Activated CD4-positive, alpha-beta T cell treated with anti-CD3 and anti-CD28 coated beads, Interleukin-2, amount 10 ng/mL, durations not matched to agents 24 days and 14 days (primary cell): ENCODE results near the gene KRT10. TPM values are rescaled to one million over a fixed set of nuclear protein-coding genes. Genes with fewer than 3 reads are reported as not detected.
A peak's percentile ranks its signal among the peaks of the same experiment; 100 is the strongest.

Experiments
- DNase-seq: peaks from one replicate; pipeline ENCODE4 v3.0.0; 2022
- H3K27ac Mint-ChIP-seq: one replicate; pipeline ENCODE4 v1.8.0; 2022; ENCODE audit warnings: mild to moderate bottlenecking, mixed read lengths
- H3K27me3 Mint-ChIP-seq: one replicate; pipeline ENCODE4 v1.8.0; 2022; ENCODE audit warnings: mixed read lengths
- H3K36me3 Mint-ChIP-seq: one replicate; pipeline ENCODE4 v1.8.0; 2022; ENCODE audit warnings: low read depth, mild to moderate bottlenecking, mixed read lengths
- H3K4me1 Mint-ChIP-seq: one replicate; pipeline ENCODE4 v1.8.0; 2021; ENCODE audit warnings: mixed read lengths
- H3K4me3 Mint-ChIP-seq: one replicate; pipeline ENCODE4 v1.8.0; 2022; ENCODE audit warnings: mild to moderate bottlenecking, moderate library complexity, mixed read lengths
- H3K9me3 Mint-ChIP-seq: one replicate; pipeline ENCODE4 v1.8.0; 2021; ENCODE audit warnings: mixed read lengths
- intact Hi-C: fragments of 100-400 bp; cut with micrococcal nuclease; formaldehyde crosslinking; loops from one replicate; pipeline ENCODE4 v1.15.1; 2023
- total RNA-seq: library from RNA; stranded (reverse); gene quantifications from 2 replicates; pipeline ENCODE4 v1.2.3, GENCODE V29; 2022

Gene KRT10
- total RNA-seq, 1 donor from 2014 or later: 27.8 TPM

GRCh38 chr17:40779181-40779909 lies 43.1 kb downstream of the KRT10 start:
- Mint-ChIP-seq H3K36me3 (no peaks in the 10 kb centered on the region), H3K27ac (no peak overlapping the region)

DNA sequence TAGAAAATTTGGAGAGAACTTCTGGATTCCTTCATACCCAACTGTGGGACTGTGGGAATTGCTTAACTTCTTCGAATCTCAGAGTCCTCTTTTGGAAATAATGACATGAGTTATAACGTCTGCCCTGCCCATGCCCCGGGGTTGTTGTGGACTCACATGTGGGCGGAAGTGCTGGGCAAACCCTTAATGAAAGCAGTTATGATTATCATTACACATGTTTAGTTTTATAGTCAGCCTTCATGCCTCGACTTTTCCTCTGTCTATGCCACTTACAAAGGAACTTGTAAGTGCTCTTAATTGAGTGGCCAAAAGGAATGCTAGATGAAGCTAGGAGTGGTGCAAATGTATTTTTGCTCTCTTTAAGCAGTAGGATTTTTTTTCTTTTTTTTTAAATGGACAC lies 44.0 kb downstream of the KRT10 start:
- peaks cover 52% of the 10 kb centered on the region for H3K27me3 Mint-ChIP-seq
- no peaks in the 10 kb centered on the region for H3K9me3 Mint-ChIP-seq
- DNase-seq: no peak
- no peak overlapping the region for H3K27ac Mint-ChIP-seq
- H3K4me1 Mint-ChIP-seq: no peaks in the 10 kb centered on the region
- H3K4me3 Mint-ChIP-seq: no peak overlapping the region
- no peaks in the 10 kb centered on the region for H3K36me3 Mint-ChIP-seq
- intact Hi-C loops: no loop called here

More at GRCh38 chr17:40779181-40779909, 43.1 kb downstream of the KRT10 start:
- H3K4me3 Mint-ChIP-seq: peak overlapping the region; percentile 15
- H3K9me3 Mint-ChIP-seq: no peaks in the 10 kb centered on the region
- no peaks in the 10 kb centered on the region for H3K4me1 Mint-ChIP-seq
- DNase-seq: no peak
- intact Hi-C loops: no loop called here
- H3K27me3 Mint-ChIP-seq: peaks cover 51% of the 10 kb centered on the region

GRCh38 chr17:40777971-40778370 lies 44.4 kb downstream of the KRT10 start:
- Mint-ChIP-seq H3K36me3 (no peaks in the 10 kb centered on the region), H3K4me3 (no peak overlapping the region), H3K9me3 (no peaks in the 10 kb centered on the region), H3K27me3 (peaks cover 50% of the 10 kb centered on the region), H3K4me1 (no peaks in the 10 kb centered on the region), H3K27ac (no peak overlapping the region)
- intact Hi-C loops: no loop called here
- no peak for DNase-seq

DNA sequence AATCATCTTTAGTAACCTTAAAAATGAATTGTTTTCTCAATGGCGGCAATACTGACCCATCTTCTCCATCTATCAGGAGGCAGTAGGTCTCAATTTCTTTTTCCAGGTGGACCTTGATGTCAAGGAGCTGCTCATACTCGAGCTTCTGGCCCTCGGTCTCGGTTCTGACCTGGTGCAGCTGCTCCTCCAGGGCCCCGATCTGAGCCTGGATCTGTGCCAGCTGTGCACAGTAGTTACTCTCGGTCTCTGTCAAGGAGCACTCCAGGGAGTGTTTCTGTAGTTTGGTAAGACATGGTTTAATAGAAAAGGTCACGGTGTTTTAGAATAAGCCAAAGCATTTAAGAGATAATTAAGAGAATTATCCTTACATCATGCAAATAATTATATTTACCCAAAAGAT lies 45.0 kb downstream of the KRT10 start:
- no peaks in the 10 kb centered on the region for H3K4me1 Mint-ChIP-seq
- H3K9me3 Mint-ChIP-seq: no peaks in the 10 kb centered on the region
- no peak overlapping the region for H3K4me3 Mint-ChIP-seq
- intact Hi-C loops: no loop called here
- H3K27ac Mint-ChIP-seq: no peak overlapping the region
- no peaks in the 10 kb centered on the region for H3K36me3 Mint-ChIP-seq
- peaks cover 55% of the 10 kb centered on the region for H3K27me3 Mint-ChIP-seq
- DNase-seq: no peak

GRCh38 chr17:40775945-40776344 lies 46.5 kb downstream of the KRT10 start:
- Mint-ChIP-seq H3K36me3 (no peaks in the 10 kb centered on the region), H3K4me3 (no peak overlapping the region), H3K9me3 (no peaks in the 10 kb centered on the region), H3K27me3 (peaks cover 58% of the 10 kb centered on the region), H3K27ac (no peak overlapping the region), H3K4me1 (no peaks in the 10 kb centered on the region)
- intact Hi-C loops: no loop called here
- no peak for DNase-seq

DNA sequence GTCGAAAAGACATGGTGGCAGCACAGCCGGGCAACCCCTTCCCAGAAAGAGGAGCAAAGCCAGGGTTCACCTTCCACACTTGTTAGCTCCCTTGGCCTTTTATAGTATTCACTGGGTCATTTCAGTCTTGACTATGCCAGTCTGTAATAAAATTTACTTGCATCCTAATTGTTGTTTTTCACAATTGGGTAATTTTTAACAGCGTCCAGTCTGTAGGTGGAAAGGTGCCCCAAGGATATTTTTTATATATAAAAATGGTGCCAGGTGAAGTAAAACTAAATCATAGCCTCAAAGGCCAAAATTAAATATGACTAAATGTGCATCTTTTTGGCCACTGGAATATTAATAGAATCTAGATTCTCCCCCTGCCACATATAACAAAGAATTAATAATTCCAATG lies 50.3 kb downstream of the KRT10 start, which contains the start of gene KRT26:
TSS of gene KRT26 (minus strand) at position 101 of the 400 bp plus-strand sequence. CDS start at position 13, 88 bp downstream.
- H3K4me3 Mint-ChIP-seq: no peak within 1 kb of the TSS
- H3K9me3 Mint-ChIP-seq: no peaks in the 10 kb centered on the region
- H3K27me3 Mint-ChIP-seq: peaks cover 46% of the 10 kb centered on the region
- DNase-seq: no peak
- intact Hi-C loops: no loop called here
- H3K4me1 Mint-ChIP-seq: no peaks in the 10 kb centered on the region
- no peak within 1 kb of the TSS for H3K27ac Mint-ChIP-seq
- no peaks in the 10 kb centered on the region for H3K36me3 Mint-ChIP-seq

Other genes with a start within 250 kb of the KRT10 start
- gene SMARCE1, start 174.8 kb downstream of the KRT10 start, total RNA-seq: 122 and 125 TPM in 2 replicates
- not detected in 2 replicates for gene KRT222, start 157.4 kb downstream of the KRT10 start, total RNA-seq
- not detected in 2 replicates for gene KRT24, start 118.9 kb downstream of the KRT10 start, total RNA-seq
- not detected in 2 replicates for gene KRT25, start 67.3 kb downstream of the KRT10 start, total RNA-seq
- gene KRT26, start 50.4 kb downstream of the KRT10 start, total RNA-seq: not detected in 2 replicates
- gene KRT27, start 40.1 kb downstream of the KRT10 start, total RNA-seq: not detected in 2 replicates
- not detected in 2 replicates for gene KRT28, start 22.7 kb downstream of the KRT10 start, total RNA-seq
- gene KRT12, start 44.6 kb upstream of the KRT10 start, total RNA-seq: not detected in 2 replicates
- gene KRT20, start 62.6 kb upstream of the KRT10 start, total RNA-seq: not detected in 2 replicates
- not detected in 2 replicates for gene KRT23, start 115.0 kb upstream of the KRT10 start, total RNA-seq
- gene KRT39, start 144.3 kb upstream of the KRT10 start, total RNA-seq: not detected in 2 replicates
- gene KRT40, start 161.7 kb upstream of the KRT10 start, total RNA-seq: not detected in 2 replicates
- gene KRTAP3-3, start 171.6 kb upstream of the KRT10 start, total RNA-seq: not detected in 2 replicates
- gene KRTAP3-2, start 177.3 kb upstream of the KRT10 start, total RNA-seq: not detected in 2 replicates
- not detected in 2 replicates for gene KRTAP3-1, start 186.5 kb upstream of the KRT10 start, total RNA-seq
- gene KRTAP1-5, start 204.6 kb upstream of the KRT10 start, total RNA-seq: not detected in 2 replicates
- not detected in 2 replicates for gene KRTAP1-4, start 207.6 kb upstream of the KRT10 start, total RNA-seq
- gene KRTAP1-3, start 212.3 kb upstream of the KRT10 start, total RNA-seq: not detected in 2 replicates
- not detected in 2 replicates for gene KRTAP1-1, start 218.8 kb upstream of the KRT10 start, total RNA-seq
- gene KRTAP2-1, start 224.7 kb upstream of the KRT10 start, total RNA-seq: not detected in 2 replicates
- not detected in 2 replicates for gene KRTAP2-2, start 232.6 kb upstream of the KRT10 start, total RNA-seq
- gene KRTAP2-3, start 237.5 kb upstream of the KRT10 start, total RNA-seq: not detected in 2 replicates
- not detected in 2 replicates for gene KRTAP2-4, start 243.3 kb upstream of the KRT10 start, total RNA-seq